HG03457 (cell line): Measurements from ENCODE around the gene DCLK1.

Experiments
- ATAC-seq: cut with Tn5 transposase; IDR thresholded peaks from one replicate; pipeline ENCODE4 v1.9.1; 2021; ENCODE audit warnings: moderate number of reproducible peaks; ENCODE audit not compliant: unreplicated experiment

The DCLK1 gene

GRCh38 chr13:35838356-35838755 is 292.8 kb downstream of the DCLK1 start:
- no peak for ATAC-seq

GRCh38 chr13:35836446-35836845 is 294.7 kb downstream of the DCLK1 start:
- ATAC-seq = no peak

- ATAC-seq = no peak
Measured at GRCh38 chr13:35835989-35836388, 295.2 kb downstream of the DCLK1 start.

GRCh38 chr13:35833608-35834275 is 297.4 kb downstream of the DCLK1 start:
- no peak for ATAC-seq

GRCh38 chr13:35833031-35833430 is 298.2 kb downstream of the DCLK1 start:
- no peak for ATAC-seq

GRCh38 chr13:35832551-35832950 is 298.6 kb downstream of the DCLK1 start:
- no peak for ATAC-seq

- no peak for ATAC-seq
Measured at GRCh38 chr13:35830850-35831450, 300.2 kb downstream of the DCLK1 start.

GRCh38 chr13:35826626-35827254 is 304.4 kb downstream of the DCLK1 start:
- ATAC-seq = no peak

GRCh38 chr13:35824825-35825224 is 306.4 kb downstream of the DCLK1 start:
- no peak for ATAC-seq

- no peak for ATAC-seq
Measured at GRCh38 chr13:35824395-35824794, 306.8 kb downstream of the DCLK1 start.

GRCh38 chr13:35822666-35823065 is 308.5 kb downstream of the DCLK1 start:
- ATAC-seq = no peak

GRCh38 chr13:35818633-35819067 is 312.5 kb downstream of the DCLK1 start:
- no peak for ATAC-seq

- no peak for ATAC-seq
Measured at GRCh38 chr13:35817642-35818607, 313.3 kb downstream of the DCLK1 start.

GRCh38 chr13:35814605-35815011 is 316.6 kb downstream of the DCLK1 start:
- no peak for ATAC-seq

- ATAC-seq = no peak
Measured at GRCh38 chr13:35812736-35813135, 318.4 kb downstream of the DCLK1 start.

- no peak for ATAC-seq
Measured at GRCh38 chr13:35810321-35810720, 320.9 kb downstream of the DCLK1 start.

- no peak for ATAC-seq
Measured at GRCh38 chr13:35808846-35809245, 322.3 kb downstream of the DCLK1 start.

GRCh38 chr13:35804901-35805300 is 326.3 kb downstream of the DCLK1 start:
- ATAC-seq = no peak

- no peak for ATAC-seq
Measured at GRCh38 chr13:35797991-35798390, 333.2 kb downstream of the DCLK1 start.

GRCh38 chr13:35797244-35797643 is 333.9 kb downstream of the DCLK1 start:
- ATAC-seq = no peak

GRCh38 chr13:35796623-35797022 is 334.6 kb downstream of the DCLK1 start:
- no peak for ATAC-seq
